HepG2 (cell line): ENCODE measurements around the gene VSNL1. TPM values are rescaled to one million over a fixed set of nuclear protein-coding genes. Genes with fewer than 3 reads are reported as not detected.
A peak's percentile ranks its signal among the peaks of the same experiment; 100 is the strongest.

Experiments
- CREB3 ChIP-seq: sonication (generic); formaldehyde crosslinking; IDR thresholded peaks from 2 replicates; pipeline ENCODE4 v1.5.0; 2020; ENCODE audit warnings: missing genetic modification reagents
- DRAP1 ChIP-seq: IDR thresholded peaks from 2 replicates; pipeline ENCODE4 v1.6.1; 2016; ENCODE audit warnings: missing genetic modification reagents, missing compliant biosample characterization
- DZIP1 ChIP-seq: sonication (generic); formaldehyde crosslinking; IDR thresholded peaks from 2 replicates; pipeline ENCODE4 v1.5.0; 2020; ENCODE audit warnings: mild to moderate bottlenecking, missing genetic modification reagents
- EEA1 ChIP-seq: sonication (generic); formaldehyde crosslinking; IDR thresholded peaks from 2 replicates; pipeline ENCODE4 v1.5.1; 2020; ENCODE audit warnings: mild to moderate bottlenecking, missing genetic modification reagents, borderline replicate concordance
- GATAD1 ChIP-seq: IDR thresholded peaks from 2 replicates; pipeline ENCODE4 v1.6.1; 2016; ENCODE audit warnings: missing genetic modification reagents, missing compliant biosample characterization
- GATAD2A ChIP-seq: IDR thresholded peaks from 2 replicates; pipeline ENCODE4 v1.6.1; 2016
- ISL2 ChIP-seq: sonication (generic); formaldehyde crosslinking; IDR thresholded peaks from 2 replicates; pipeline ENCODE4 v1.5.0; 2020; ENCODE audit warnings: missing genetic modification reagents
- KAT7 ChIP-seq: IDR thresholded peaks from 2 replicates; pipeline ENCODE4 v1.6.1; 2018; ENCODE audit warnings: borderline replicate concordance, missing compliant biosample characterization
- KDM1A ChIP-seq: IDR thresholded peaks from 2 replicates; pipeline ENCODE4 v1.6.1; 2016; ENCODE audit warnings: missing compliant biosample characterization
- MED8 ChIP-seq: sonication (generic); formaldehyde crosslinking; IDR thresholded peaks from 2 replicates; pipeline ENCODE4 v1.8.1; 2023; ENCODE audit warnings: mild to moderate bottlenecking, missing genetic modification reagents; ENCODE audit not compliant: insufficient replicate concordance
- NFE2L1 ChIP-seq: sonication (generic); formaldehyde crosslinking; IDR thresholded peaks from 2 replicates; pipeline ENCODE4 v1.4.0; 2020; ENCODE audit warnings: missing genetic modification reagents, mild to moderate bottlenecking, borderline replicate concordance
- PLRG1 ChIP-seq: fragments of 450-650 bp; conservative IDR thresholded peaks from 2 replicates; pipeline ENCODE4 v1.6.1; 2016
- PRDM4 ChIP-seq: sonication (generic); formaldehyde crosslinking; IDR thresholded peaks from 2 replicates; pipeline ENCODE4 v1.9.0; 2021; ENCODE audit warnings: missing genetic modification reagents, borderline replicate concordance
- RARG ChIP-seq: sonication (generic); formaldehyde crosslinking; IDR thresholded peaks from 2 replicates; pipeline ENCODE4 v1.4.0; 2020; ENCODE audit warnings: low read depth, mild to moderate bottlenecking, missing genetic modification reagents
- SNAI1 ChIP-seq: sonication (generic); formaldehyde crosslinking; IDR thresholded peaks from 2 replicates; pipeline ENCODE4 v1.5.0; 2020; ENCODE audit warnings: mild to moderate bottlenecking, missing genetic modification reagents, borderline replicate concordance
- THAP11 ChIP-seq: IDR thresholded peaks from 2 replicates; pipeline ENCODE4 v1.6.1; 2016; ENCODE audit warnings: missing biosample characterization, missing genetic modification reagents
- ZBTB1 ChIP-seq: sonication (generic); formaldehyde crosslinking; IDR thresholded peaks from 2 replicates; pipeline ENCODE4 v1.4.0; 2020; ENCODE audit warnings: missing genetic modification reagents, borderline replicate concordance
- ZNF121 ChIP-seq: sonication (generic); formaldehyde crosslinking; IDR thresholded peaks from 2 replicates; pipeline ENCODE4 v1.5.0; 2020; ENCODE audit warnings: mild to moderate bottlenecking, missing genetic modification reagents
- ZNF441 ChIP-seq: sonication (generic); formaldehyde crosslinking; IDR thresholded peaks from 2 replicates; pipeline ENCODE4 v1.7.0; 2021; ENCODE audit warnings: missing genetic modification reagents, borderline replicate concordance
- ZNF672 ChIP-seq: sonication (generic); formaldehyde crosslinking; IDR thresholded peaks from 2 replicates; pipeline ENCODE4 v1.8.1; 2022; ENCODE audit warnings: missing genetic modification reagents
- ZUFSP ChIP-seq: sonication (generic); formaldehyde crosslinking; IDR thresholded peaks from 2 replicates; pipeline ENCODE4 v1.9.0; 2021; ENCODE audit warnings: missing genetic modification reagents, mild to moderate bottlenecking, borderline replicate concordance
- polyA plus RNA-seq, 8 experiments: library from polyadenylated mRNA; depleted of rRNA in 3 of 8; stranded (reverse) in 7 of 8; unstranded in 1 of 8; fragments of >200 nt; fragmentation: Illumina TruSeq in 4 of 8; extraction: Trizol in 4 of 8; gene quantifications; 2 replicates each; pipeline versions ENCODE4 v1.2.1 to v1.2.3, GENCODE V29; 2011 to 2016; ENCODE audit warnings: low read depth in 4 of 8, missing spikeins in 1 of 8, mixed read lengths in 1 of 8; ENCODE audit not compliant: insufficient read depth in 1 of 8
- total RNA-seq, 5 experiments: library from RNA; depleted of rRNA; stranded (reverse); fragments of >200 nt; fragmentation: Illumina TruSeq; extraction: Trizol; gene quantifications; 2 replicates each; pipeline ENCODE4 v1.2.3, GENCODE V29; 2016; ENCODE audit warnings: low read depth in 1 of 5

Gene VSNL1
- total and polyA plus RNA-seq, 2 of the 13 experiments (the other 11 are each of a cell fraction or from before 2014, with no cell fraction given): 63.2 to 95.9 TPM

- no peak for TF ChIP-seq PRDM4 (CRISPR knock-in tag)
- TF ChIP-seq GATAD2A (CRISPR knock-in tag): no peak; the same call in 1 of the 2 replicates
- TF ChIP-seq PLRG1: no peak
- no peak for TF ChIP-seq EEA1
- no peak for TF ChIP-seq THAP11 (CRISPR knock-in tag)
- no peak for TF ChIP-seq RARG
- peak; percentile 54; the same call in 1 of the 2 replicates for TF ChIP-seq SNAI1 (CRISPR knock-in tag)
- no peak for TF ChIP-seq NFE2L1 (CRISPR knock-in tag)
- TF ChIP-seq KAT7 (CRISPR knock-in tag): peak; percentile 92; the same call in 1 of the 2 replicates
- TF ChIP-seq MED8: no peak
- no peak for TF ChIP-seq ZNF672 (CRISPR knock-in tag)
- no peak for TF ChIP-seq ZBTB1
- no peak for TF ChIP-seq ISL2
- TF ChIP-seq ZNF121 (CRISPR knock-in tag): peak; percentile 95
- no peak for TF ChIP-seq KDM1A (CRISPR knock-in tag)
- TF ChIP-seq DRAP1: no peak
- TF ChIP-seq ZNF441 (CRISPR knock-in tag): no peak
- no peak for TF ChIP-seq DZIP1 (CRISPR knock-in tag)
- no peak for TF ChIP-seq CREB3 (CRISPR knock-in tag)
- TF ChIP-seq GATAD1 (CRISPR knock-in tag): no peak
- no peak for TF ChIP-seq ZUFSP
Measured at GRCh38 chr2:17538022-17538843, 2.3 kb upstream of the VSNL1 start (continued).
